ENCODE measurements around the gene SPATA21. TPM values are rescaled to one million over a fixed set of nuclear protein-coding genes. Genes with fewer than 3 reads are reported as not detected.

The SPATA21 gene
- total and polyA plus RNA-seq, 2 donors from 2014 or later: not detected

GRCh38 chr1:16375521-16376340, 61.5 kb downstream of the SPATA21 start:
- DNase-seq (peak in 3 of 5 donors; percentile 26 to 53 (median 42)), FAIRE-seq (no peak)
- no peak for TF ChIP-seq CTCF (IDR thresholded peaks at IDR 0.05; ENCODE audit: borderline replicate concordance, extremely low read depth, insufficient read depth)
- H3K4me1 ChIP-seq (ENCODE audit: control insufficient read depth in 2 of 3, insufficient read depth in 2 of 3, low read depth in 1 of 3, low read length in 3 of 3): peaks cover 5 to 41% (median 27%) of the 10 kb centered on the region in 3 donors
- no peaks in the 10 kb centered on the region for H3K9me3 ChIP-seq (ENCODE audit: control insufficient read depth in 2 of 3, insufficient read depth in 1 of 3, low read length in 3 of 3)
- H3K27me3 ChIP-seq (ENCODE audit: control insufficient read depth, insufficient read depth, low read length): no peaks in the 10 kb centered on the region
- peak overlapping the region in 1 of 3 donors; percentile 35 for H3K9ac ChIP-seq (ENCODE audit: low read length in 3 of 3)
- peaks cover 0 to 2% (median 0%) of the 10 kb centered on the region in 3 donors for H3K36me3 ChIP-seq (ENCODE audit: control insufficient read depth in 2 of 3, insufficient read depth in 3 of 3, low read length in 3 of 3)
- peak overlapping the region in 1 of 3 donors; percentile 4 for H3K4me3 ChIP-seq (ENCODE audit: low read length in 3 of 3)
- H3K27ac ChIP-seq (ENCODE audit: low read depth in 2 of 2, low read length in 2 of 2): peak overlapping the region; percentile 33 to 34
- intact Hi-C loops (cut with DNase I): no loop called here

- H3K27ac ChIP-seq (ENCODE audit: low read depth in 2 of 2, low read length in 2 of 2): no peak overlapping the region
Observed at GRCh38 chr1:16374266-16374665, 63.0 kb downstream of the SPATA21 start.

GRCh38 chr1:16372535-16373285, 64.5 kb downstream of the SPATA21 start:
- no peak for TF ChIP-seq CTCF (IDR thresholded peaks at IDR 0.05; ENCODE audit: borderline replicate concordance, extremely low read depth, insufficient read depth)
- no peak for DNase-seq
- Histone ChIP-seq H3K4me1 (ENCODE audit: control insufficient read depth in 2 of 3, insufficient read depth in 2 of 3, low read depth in 1 of 3, low read length in 3 of 3) (peaks cover 9 to 38% (median 29%) of the 10 kb centered on the region in 3 donors), H3K4me3 (ENCODE audit: low read length in 3 of 3) (no peak overlapping the region), H3K9me3 (ENCODE audit: control insufficient read depth in 2 of 3, insufficient read depth in 1 of 3, low read length in 3 of 3) (no peaks in the 10 kb centered on the region), H3K36me3 (ENCODE audit: control insufficient read depth in 2 of 3, insufficient read depth in 3 of 3, low read length in 3 of 3) (peaks cover 0 to 2% (median 0%) of the 10 kb centered on the region in 3 donors), H3K9ac (ENCODE audit: low read length in 3 of 3) (no peak overlapping the region), H3K27ac (ENCODE audit: low read depth in 2 of 2, low read length in 2 of 2) (no peak overlapping the region), H3K27me3 (ENCODE audit: control insufficient read depth, insufficient read depth, low read length) (no peaks in the 10 kb centered on the region)
- FAIRE-seq: no peak
- intact Hi-C loops (cut with DNase I): no loop called here

More at GRCh38 chr1:16374266-16374665, 63.0 kb downstream of the SPATA21 start:
- peak in 2 of 5 donors; percentile 25 to 39 for DNase-seq
- H3K4me3 ChIP-seq (ENCODE audit: low read length in 3 of 3): no peak overlapping the region
- H3K27me3 ChIP-seq (ENCODE audit: control insufficient read depth, insufficient read depth, low read length): no peaks in the 10 kb centered on the region
- H3K36me3 ChIP-seq (ENCODE audit: control insufficient read depth in 2 of 3, insufficient read depth in 3 of 3, low read length in 3 of 3): peaks cover 0 to 2% (median 0%) of the 10 kb centered on the region in 3 donors
- no peak for FAIRE-seq
- TF ChIP-seq CTCF (IDR thresholded peaks at IDR 0.05; ENCODE audit: borderline replicate concordance, extremely low read depth, insufficient read depth): no peak
- peaks cover 5 to 41% (median 25%) of the 10 kb centered on the region in 3 donors for H3K4me1 ChIP-seq (ENCODE audit: control insufficient read depth in 2 of 3, insufficient read depth in 2 of 3, low read depth in 1 of 3, low read length in 3 of 3)
- H3K9ac ChIP-seq (ENCODE audit: low read length in 3 of 3): no peak overlapping the region
- intact Hi-C loops (cut with DNase I): no loop called here
- no peaks in the 10 kb centered on the region for H3K9me3 ChIP-seq (ENCODE audit: control insufficient read depth in 2 of 3, insufficient read depth in 1 of 3, low read length in 3 of 3)
